GM19372 (cell line): ENCODE measurements around the gene FBXL13.
"Not testable (repeated sequence)": the region's sequence is repeated elsewhere in the genome, so short reads cannot be mapped to it uniquely, and the experiment has no call there.

Experiments
- ATAC-seq: cut with Tn5 transposase; IDR thresholded peaks from one replicate; pipeline ENCODE4 v1.9.1; 2021; ENCODE audit warnings: mild to moderate bottlenecking, low read depth, moderate library complexity; ENCODE audit not compliant: unreplicated experiment

FBXL13 gene

DNA sequence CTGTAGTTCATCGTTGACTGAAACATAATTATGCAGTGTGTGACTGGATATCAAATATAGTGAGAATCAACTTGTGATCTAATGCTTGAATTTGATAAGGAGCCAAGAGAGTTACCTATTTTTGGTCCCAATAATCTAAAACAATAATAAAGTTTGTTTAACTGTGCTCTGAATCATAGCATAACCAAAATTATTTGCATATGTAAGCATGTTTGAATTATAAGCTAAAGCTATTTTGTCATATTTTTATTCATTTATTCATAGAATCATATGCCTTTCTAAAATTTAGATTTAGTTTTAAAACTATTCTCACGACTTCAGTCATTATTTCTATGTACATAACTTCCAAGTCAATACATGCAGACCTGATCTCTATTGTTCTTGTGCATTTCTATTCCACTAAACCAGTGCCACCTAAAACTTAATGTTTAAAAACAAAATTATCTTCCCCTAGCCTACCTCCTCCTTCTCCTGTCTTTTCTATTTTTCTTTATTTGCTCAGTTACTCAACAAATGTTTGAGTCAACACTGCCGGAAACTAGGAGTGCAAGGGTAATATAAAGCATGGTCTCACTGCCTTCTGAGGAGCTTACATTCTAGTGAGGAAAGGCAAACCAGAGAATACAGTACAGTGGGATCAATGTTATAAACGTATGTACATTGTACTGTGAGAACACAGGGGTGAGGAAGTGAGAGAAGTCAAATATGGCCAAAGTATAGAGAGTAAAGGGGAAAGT, 284.1 kb downstream of the FBXL13 start:
- ATAC-seq = not testable (repeated sequence)

DNA sequence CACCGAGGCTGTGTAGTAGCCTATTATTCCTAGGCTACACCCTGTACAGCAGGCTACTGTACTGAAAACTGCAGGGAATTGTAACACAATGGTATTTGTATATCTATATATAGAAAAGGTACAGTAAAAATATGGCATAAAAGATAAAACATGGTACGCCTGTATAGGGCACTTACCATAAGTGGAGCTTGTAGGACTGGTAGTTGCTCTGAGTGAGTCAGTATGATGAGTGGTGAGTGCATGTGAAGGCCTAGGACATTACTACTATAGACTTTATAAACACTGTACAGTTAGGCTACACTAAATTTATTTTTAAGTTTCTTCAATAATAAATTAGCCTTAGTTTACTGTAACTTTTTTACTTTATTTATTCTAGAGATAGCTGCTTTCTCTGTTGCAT, 285.8 kb downstream of the FBXL13 start:
- not testable (repeated sequence) for ATAC-seq

DNA sequence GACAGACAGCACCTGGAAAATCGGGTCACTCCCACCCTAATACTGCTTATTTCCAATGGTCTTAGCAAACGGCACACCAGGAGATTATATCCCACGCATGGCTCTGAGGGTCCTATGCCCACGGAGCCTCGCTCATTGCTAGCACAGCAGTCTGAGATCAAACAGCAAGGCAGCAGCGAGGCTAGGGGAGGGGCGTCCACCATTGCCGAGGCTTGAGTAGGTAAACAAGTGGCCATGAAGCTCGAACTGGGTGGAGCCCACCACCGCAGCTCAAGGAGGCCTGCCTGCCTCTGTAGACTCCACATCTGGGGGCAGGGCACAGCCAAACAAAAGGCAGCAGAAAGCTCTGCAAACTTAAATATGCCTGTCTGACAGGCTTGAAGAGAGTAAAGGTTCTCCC, 293.7 kb downstream of the FBXL13 start:
- not testable (repeated sequence) for ATAC-seq

DNA sequence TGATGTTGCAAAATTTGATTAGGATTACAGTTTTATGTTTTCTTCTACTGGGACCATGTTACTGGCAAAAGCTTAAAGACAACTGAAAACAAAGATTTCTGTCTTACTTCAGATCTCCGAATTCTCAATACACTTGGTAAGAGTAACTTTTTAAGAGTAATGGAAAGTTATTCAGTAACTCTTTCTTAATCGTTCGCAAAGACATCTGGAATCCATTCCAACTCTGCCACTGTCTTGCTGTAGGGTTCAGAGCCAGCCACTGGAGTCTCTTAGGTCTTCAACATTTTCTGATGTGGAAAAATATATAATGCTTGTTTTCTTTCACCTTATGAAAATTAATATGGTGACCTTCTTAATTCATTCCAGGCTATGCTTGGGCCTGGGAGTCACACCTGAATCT, 295.9 kb downstream of the FBXL13 start:
- not testable (repeated sequence) for ATAC-seq

DNA sequence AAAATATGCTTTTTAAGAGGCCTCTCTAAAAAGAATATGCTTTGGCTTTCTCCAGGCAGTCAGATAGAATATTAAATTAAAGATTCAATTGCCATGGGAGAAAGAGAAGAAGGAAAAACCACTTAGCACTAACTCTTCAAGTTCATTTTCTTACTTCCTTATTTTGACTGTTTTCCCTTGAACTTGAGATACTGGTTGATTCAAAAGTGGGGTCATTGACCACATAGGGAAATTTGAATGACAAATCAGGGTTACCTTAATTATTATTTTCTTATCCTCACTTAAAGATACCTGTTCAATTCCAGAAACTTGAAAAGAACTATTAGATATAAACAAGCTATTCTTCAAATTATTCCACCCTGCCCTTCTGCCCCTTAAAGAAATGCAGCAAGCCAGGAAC, 298.4 kb downstream of the FBXL13 start:
- not testable (repeated sequence) for ATAC-seq

DNA sequence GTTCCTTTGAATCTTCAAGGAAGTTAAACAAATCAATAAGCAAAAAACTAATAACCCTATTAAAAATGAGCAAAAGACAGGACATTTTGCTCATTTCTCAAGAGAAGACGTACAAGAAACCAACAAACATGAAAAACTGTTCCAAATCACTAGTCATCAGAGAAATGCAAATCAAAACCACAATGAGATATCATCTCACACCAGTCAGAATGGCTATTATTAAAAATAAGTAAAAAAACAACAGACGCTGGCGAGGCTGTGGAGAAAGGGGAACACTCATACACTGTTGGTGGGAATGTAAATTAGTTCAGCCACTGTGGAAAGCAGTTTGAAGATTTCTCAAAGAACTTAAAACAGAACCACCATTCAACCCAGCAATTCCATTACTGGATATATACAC, 304.1 kb downstream of the FBXL13 start:
- ATAC-seq = not testable (repeated sequence)

DNA sequence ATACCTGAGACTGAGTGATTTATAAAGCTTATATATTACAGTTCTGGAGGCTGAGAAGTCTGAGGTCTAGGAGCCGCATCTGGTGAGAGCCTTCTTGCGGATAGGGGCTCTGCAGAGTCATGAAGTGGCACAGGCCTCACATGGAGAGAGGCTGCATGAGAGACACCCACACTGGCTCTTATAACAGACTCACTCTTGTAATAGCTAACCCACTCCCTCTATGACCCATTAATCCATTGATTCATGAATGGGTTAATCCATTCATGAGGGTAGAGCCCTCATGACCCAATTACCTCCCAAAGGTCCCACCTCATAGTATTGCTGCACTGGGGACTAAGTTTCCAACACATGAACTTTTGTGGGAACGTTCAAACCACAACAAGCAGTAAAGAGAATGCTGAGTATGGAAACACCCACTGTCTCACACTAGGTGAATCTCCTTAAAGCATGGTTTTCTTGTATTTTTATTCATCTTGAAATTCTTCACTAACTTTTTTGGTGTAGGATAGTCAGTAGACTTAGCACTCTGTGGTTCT, 304.9 kb downstream of the FBXL13 start:
- not testable (repeated sequence) for ATAC-seq

DNA sequence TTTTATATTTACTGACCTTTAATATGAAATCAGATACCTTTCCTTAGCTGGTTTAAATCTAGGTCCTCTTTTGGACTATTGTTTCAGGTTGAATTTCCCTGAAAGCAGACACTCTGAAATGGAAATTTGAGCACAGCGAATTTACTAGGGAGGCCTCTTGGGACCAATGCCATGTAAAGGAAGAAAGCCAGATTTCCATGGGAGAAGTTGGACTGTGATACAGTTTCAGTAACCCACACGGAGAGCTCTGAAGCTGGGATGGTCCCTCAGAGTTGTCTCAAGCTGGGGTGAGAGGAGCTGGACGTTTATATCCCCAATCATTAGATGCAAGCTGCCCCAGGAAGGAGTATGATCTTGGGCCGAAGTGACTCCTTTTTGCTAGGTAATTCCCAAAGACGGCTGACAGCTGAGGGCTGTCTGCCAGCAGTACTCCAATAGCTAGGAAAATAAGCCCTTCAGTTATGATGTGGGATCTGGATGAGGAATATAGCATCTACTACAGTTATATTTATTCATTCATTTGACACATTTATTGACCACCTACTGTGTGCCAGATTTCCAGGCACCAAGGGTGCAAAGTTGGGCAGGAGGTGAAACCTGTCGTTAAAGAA, 311.2 kb downstream of the FBXL13 start:
- not testable (repeated sequence) for ATAC-seq
